GF-D8 (cell line): ENCODE data around the gene SOCS3.
"Not testable (repeated sequence)": the region's sequence is repeated elsewhere in the genome, so short reads cannot be mapped to it uniquely, and the experiment has no call there.

Experiments used
- DNase-seq: peaks from one replicate; lab custom pipeline; 2025; lab: John Stamatoyannopoulos, UW

SOCS3 gene

DNA sequence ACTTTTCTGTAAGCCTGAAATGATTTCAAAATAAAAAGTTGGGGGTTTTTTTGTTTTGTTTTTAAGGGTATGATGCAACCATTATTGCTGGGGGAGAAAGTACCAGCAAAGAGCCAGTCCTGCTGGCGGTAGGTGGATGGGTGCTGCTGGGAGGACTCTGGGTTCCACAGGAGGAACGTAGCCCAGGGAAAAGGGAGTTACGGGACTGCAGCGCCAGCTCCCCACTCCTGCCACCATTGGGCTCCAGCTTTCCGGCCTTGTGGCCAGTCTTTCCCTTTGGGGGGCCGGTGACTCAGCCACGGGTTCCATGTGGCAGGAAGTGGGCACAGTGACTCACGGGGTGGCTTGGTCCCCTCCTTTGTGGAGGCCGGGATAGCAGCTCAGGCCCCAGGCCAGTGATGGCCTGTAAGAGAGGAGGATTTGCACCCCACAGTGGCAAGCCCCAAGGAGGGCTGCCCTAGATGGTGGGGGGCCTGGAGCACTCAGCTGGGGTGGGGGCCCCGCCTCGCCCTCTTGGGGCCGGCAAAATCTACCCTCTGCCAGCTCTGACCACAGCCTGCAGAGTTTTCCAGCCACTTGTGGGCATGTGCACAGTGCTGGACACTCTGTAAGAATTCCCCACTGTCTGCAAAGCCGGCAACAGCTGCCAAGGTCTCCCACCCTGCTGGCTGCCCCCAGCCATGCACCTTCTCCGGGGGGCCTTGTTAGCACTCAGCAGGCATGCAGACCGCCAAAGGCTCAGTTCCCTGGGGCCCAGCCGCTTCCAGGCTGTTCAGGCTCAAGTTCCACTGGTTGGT, 30.4 kb downstream of the SOCS3 start:
- DNase-seq, result peak; percentile 36

DNA sequence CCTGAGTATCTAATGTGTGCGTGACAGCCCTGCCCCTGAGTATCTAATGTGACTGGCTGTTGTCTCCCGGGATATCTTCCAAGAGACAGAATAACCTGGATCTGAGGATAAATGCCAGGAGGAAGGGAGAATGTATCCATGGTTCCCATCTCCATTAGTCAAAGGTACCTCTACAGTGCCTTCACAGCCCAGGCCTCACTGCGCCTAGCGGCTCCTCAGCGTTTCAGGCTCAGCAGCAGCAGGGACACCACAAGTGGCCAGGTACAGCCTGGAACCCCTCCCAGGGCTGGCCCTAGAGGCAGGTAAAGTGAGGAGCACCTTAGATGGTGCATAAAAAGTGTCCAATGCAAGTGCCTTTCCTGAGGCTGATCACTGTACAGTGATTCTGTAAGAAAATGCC, 32.0 kb downstream of the SOCS3 start:
- DNase-seq, result no peak

DNA sequence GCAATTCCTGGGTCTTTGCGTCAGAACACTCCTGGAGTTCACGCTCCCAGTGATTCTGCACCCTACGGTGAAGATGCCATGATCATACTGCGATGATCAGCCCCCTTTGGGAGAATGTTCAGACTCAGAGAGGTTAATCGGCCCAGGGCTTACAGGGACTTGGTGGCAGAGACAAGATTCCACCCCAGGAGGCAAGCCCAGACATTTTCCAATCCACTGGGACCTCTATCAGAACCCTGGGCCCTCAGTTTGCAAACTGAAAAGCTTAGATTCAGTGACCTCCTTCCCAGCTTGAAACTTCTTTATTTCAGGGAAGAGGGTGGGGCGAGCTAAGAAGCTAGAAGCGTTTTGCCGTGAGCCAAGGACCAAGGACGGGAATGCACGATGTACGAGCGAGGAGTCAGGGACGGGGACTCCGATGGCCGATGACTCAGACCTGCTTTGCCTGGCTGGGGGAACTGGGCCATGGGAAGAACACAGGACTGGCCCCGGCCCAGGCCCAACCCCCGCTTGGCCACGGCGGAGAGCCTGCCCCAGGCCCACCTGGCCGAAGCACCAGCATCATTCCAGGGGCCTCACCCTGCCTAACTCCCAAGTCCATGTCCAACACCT, 34.7 kb downstream of the SOCS3 start:
- no peak for DNase-seq

DNA sequence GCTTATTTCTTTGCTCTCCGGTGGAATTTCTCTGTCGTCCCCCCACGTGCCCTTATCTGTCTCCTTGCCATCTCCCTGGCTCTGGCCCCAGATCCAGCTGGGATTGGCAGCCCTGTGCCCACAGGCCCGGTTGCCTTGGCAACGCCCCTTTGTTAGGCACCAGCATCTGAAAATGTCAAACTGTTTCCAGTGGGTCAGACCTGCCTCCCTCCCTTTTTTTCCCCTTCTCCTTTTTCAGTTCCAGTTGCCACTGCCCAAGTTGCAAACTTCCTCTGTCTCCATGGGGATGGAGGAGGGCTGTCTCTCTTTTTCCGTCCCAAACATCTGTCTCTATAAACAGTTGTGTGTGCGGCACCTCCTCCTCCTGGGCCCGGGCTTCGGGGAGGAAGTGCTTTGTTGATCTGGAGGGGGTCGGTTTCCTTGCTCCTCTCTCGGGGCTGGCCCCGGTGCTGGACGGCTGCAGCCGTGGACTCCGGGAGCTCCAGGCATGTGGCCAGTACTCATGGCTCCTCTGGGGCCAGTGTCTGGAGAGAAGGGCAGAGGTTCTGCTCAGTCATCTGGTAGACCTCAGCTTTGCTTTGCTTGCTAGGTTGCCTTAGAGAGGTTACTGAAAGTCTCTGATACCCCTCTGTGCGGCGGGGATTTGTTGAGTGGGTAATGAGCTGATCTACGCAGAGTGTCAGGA, 35.3 kb downstream of the SOCS3 start:
- DNase-seq, result peak; percentile 94

DNA sequence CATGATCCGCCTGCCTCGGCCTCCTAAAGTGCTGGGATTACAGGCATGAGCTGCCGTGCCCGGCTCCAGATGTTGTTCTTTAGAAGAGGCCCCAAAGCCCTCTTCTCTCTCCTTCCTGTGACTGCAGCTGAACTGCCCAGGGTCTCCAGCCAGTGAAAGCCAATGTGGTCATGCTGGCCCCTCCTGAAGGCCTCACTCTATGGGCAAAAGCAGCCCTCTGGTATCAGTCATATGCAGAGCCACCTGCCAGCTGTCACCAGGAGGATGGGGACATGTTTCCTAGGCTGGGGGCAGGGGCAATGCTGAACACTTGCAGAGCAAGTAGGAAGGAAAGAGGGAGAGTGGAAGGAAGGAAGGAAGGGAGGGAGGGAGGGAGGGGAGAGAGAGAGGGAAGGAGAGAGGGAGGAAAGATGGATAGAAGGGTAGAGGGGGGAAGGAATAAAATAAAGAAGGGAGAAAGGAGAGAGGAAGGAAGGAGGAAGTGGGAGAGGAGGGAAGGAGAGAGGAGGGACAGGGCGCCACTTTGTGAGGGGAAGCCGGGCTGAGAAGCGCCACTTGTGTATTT, 36.0 kb downstream of the SOCS3 start:
- no peak for DNase-seq

DNA sequence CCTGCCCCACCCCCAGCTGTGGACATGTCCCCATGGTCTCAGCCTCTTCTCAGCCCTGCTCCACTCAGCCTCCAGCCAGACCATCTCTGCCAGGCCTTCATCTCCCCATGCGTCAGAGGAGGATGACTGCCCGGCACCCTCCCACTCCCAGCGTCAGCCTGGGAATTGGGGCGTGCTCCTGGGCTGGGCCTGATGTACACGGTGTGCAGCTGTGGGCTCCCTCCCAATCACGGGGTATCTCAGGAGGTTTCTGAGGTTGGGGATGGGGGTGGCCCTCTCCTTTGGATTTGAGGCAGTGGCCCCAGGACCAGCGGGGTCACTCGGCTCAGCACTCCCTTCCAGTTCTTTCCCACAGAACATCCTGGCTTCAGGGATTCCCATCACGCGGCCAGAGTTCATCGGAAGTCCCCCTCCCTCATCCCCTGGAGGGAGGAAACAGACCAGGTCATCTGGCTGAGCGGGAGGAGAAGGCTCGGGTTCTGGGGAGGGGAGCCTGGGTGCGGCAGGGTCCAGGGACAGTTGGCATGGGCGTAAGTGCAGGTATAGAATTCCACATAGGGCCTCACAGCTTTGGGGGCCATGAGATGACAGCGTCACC, 36.9 kb downstream of the SOCS3 start:
- no peak for DNase-seq

DNA sequence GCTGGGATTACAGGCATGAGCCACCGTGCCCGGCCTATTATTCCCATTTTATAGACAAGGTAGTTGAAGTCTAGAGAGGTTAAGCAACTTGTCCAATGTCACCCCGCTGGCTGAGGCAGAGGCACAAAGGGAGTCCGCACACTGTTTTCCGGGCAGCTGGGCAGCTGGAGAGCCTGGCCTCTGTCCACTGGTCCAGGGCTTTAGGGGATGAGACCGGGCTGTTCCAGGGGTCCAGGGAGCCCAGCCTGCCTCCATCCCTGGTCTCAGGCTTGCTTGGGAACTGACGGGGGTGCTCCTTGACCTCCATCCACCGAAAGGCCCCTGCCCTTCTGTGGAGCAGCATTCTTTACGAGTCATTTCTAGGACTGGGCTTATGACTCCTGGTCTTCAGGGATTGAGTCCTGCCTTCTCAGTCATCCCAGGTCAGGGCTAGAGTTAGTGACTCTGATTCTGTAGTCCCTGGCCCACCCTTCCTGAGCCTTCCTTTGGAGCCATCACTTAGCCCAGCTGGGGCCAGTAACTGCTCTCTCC, 37.5 kb downstream of the SOCS3 start:
- no peak for DNase-seq

DNA sequence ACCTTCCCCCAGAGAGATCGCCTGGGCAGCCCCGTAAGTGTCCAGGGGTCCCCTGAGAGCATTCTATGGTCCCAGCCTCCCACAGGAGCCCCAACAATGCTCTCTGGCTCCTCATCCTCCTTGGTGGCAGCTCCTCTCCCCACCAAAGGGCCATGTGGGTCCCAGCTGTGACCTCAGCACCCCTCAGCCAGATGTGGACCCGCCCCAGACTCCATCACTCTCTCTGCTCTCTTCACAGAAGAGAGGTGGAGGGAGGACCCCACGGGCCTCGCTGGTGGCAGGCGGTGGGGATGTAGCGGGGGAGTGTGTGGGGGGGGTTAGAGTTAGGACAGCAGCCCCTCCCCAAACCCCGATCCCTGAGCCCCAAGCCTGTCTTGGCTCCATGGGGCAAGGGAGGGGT, 41.0 kb downstream of the SOCS3 start:
- no peak for DNase-seq

DNA sequence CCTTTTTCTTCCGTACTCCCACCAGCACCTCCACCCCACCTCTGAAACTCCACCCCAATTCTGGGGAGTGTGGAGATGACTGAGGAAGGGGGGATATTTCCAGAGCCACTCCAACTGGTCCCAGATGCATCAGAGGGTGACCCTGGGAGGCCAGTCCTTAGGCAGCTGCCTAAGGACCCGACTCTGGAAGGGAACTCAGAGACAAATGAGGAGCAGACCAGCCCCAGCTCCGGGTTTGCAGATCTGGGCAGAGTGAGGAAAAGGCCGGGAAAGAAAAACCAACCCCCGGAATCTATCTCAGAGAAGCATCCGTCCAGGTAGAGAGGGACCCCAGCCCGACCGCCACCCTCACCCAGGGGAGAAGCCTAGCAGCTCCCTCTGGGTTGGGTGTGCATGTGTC, 41.5 kb downstream of the SOCS3 start:
- no peak for DNase-seq

DNA sequence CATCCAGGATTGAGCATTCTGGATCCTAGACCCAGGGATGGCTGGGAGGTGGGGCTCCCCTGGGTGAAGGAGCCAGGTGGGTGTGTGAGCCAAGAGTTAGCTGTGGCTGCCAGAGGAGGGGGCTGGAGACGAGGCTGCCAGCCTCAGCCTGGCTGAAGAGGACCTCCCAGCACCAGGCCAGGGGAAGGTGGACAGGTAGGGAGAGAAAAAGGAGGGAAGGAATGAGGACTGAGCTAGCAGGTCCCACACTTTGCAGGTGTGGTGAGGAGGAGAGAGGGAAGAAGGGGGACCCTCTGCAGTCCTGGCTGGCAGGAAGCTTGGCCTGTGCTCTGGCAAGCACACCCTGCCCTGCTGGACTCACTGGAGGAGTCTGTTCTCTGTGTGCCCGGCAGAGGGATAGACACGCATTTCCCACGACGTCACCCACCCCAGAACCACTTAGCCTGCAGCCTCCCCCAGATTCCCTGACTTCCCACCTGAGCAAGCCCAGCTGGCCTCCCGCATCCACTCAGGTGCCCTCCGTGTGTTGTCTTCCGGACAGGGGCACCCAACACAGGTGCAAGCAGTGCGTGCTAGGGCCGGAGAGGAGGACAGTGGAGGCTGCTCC, 42.0 kb downstream of the SOCS3 start:
- no peak for DNase-seq

DNA sequence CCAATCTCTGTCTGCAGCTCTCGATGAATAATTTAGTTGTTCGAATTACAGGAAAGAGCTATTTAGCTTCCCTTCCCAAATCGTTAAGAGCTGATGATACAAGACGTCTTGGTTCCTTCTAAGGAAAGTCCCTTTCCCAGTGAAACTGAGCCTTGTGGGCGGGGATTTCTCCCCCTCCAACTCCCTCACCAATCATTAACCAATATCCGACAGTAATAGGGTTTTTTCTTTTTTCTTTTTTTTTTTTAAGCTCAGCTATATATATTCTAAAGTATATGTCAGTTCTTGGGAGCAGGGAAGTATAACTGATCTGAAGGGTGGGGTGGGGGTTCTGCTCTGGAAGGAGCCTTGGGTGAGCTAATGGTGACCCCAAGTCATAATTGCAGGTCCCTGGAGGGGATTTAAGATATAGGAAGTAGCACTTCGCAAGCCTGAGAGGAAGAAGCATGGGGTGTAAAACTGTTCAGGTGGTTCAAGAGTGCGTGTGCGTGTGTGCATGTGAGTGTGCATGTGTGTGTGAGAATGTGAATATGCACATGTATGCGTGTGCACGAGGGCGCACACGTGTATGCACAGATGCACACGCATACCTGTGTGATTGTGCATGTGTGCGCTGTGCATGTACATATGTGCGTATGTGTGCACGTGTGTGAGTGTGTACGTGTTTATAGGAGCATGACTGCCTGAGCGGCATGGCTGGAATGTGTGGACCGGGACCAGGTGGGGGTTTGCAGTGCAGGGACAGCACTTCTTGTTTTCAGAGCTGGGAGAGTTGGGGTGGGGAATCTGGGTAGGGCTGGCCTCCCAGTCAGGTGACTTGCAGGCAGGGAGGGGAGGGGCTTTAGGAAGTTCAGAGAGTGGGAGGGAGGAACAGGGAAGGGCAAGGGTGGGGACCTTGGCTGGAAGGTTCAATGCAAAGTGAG, 42.7 kb downstream of the SOCS3 start:
- DNase-seq, result no peak

DNA sequence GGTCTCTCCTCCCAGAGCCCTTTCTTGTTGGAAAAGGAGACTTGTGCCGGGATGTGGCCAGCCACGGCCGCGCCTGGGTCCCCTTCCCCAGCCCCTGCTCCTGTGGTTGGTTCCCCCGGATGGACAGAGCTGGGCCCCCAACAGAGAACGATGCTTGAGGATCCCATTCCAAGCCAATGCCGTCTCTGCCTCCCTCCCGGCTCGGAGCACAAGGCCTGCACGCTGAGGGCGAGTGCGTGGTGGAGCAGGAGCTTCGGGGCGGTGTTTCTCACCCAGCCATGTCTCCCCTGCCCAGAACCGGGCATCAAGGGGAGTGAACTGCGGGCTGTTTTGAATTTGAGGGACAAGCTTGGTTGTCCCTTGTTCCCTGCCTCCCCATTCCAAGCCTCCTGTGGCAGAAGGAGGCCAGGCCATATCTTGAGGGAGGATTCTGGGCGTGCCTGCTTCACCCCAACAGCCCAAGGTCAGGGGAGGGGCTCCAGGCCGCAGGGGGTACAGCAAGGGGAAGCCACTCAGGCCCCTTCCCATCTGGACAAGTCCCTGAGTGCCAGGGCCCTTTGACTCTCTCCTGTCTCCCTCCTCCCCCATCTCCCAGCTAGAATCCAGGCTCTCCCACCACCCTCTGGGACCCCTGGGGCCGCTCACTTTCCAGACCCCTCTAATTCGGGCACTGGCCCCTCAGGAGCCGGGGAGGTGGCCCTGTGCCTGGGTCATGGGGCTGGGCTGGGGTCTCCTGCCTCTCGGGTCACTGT, 43.6 kb downstream of the SOCS3 start:
- no peak for DNase-seq

DNA sequence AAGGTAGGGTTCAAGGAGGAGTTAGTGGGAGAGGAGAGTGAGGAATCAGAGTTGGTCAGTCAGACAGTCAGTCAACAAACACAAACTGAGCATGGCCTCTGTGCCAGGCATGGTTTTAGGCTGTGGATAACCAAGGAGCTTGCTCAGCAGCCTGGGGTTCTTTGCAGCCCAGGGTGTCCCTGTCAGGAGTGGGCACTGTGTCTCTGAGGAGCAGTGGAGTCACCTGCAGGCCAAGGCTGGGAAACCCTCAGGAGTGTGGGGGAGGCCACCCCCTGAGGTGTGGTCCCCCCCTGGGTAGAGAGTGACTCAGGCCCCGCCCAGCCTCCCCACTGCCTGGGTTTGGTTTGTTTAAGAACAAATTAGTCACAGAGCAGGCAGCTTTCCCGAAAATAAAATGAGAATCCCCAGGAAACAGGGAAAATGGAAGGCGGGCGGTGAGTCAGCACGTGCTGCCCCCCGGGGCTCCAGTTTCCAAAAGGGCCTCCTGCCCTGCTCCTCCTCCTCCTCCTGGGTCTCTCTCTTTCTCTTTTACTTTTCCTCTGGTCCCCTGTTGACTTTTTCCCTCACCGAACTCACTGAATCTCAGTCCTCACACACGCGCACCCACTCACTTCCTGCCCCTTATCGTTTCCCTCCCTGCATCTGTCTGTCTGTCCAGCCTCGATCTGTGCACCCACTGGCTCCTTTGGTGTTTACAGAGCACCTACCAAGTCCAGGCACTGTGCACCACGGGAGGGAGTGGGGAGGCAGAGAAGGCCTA, 44.3 kb downstream of the SOCS3 start:
- DNase-seq, result no peak

DNA sequence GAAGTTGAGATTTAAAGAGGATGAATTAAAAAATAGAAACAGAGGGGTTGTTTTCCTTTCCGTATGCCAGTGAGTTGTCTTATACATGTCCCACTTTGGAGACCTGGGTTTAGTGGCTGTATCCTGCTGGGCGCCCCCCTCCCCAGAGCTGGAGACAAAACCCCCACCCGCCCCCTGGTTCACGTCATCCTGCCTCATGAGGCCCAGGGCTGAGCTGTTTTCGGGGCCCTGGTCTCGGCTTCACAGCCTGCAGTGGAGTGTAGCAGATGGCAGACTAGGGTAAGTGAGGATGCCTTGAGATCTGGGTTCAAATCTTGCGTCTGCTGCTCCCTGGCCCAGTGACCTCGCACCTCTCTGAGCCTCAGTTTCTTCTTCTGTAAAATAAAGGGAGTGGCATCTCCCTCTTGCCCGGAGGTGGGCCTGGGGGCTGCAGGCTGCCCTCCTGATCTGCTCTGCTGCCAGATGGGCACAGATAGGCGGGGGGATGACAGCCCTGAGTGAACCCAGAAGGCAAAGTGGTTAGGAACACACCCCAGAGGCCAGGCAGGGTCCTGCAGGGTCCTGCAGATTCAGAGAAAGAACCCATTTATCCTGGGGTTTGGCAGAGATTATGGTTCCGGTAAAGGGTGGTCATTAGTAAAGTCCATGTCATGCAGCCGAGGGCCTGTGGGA, 45.1 kb downstream of the SOCS3 start:
- DNase-seq, result no peak

DNA sequence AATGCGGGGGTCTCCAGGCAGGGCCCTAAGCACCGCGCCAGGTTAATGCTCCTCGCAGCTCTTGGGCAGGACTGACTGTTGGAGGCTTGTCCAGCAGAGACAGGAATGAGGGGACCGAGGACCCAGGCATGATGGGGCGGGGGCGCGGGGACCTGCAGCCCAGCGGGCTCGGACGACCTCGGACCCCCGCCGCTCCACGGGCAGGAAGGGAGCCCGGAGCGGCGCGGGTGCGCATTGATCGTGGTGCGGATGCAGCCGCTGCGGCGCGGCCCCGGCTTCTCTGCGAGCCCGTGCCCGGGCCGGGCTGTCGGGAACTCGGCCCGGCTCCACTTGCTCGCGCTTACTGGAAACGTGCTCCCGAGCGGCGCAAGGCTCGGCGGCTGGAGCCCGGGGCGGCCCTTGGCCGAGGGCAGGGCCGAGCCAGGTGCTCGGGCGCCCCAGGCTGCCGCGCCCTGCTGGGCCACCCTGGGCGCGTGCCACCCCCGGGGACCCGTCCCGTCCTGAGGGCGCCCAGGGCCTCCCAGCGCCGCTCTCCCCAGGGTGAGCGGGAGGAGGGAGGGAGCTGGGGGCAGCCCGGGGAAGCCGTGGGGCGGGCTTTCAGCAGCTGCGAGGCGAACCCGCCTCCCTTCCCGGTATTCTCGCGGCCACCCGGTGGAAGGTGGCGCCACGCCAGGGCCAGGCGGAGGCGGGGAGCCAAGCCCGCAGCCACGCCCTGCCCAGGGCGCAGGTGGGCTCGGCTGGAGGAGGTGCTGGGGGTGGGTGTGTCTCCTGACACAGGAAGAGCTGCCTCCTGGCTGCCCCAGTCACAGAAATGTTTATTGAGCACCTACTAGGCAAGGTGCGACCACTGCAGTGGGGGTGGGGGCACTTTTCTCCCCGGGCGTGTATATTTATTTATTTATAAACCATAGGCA, 45.9 kb downstream of the SOCS3 start:
- DNase-seq, result peak; percentile 50

DNA sequence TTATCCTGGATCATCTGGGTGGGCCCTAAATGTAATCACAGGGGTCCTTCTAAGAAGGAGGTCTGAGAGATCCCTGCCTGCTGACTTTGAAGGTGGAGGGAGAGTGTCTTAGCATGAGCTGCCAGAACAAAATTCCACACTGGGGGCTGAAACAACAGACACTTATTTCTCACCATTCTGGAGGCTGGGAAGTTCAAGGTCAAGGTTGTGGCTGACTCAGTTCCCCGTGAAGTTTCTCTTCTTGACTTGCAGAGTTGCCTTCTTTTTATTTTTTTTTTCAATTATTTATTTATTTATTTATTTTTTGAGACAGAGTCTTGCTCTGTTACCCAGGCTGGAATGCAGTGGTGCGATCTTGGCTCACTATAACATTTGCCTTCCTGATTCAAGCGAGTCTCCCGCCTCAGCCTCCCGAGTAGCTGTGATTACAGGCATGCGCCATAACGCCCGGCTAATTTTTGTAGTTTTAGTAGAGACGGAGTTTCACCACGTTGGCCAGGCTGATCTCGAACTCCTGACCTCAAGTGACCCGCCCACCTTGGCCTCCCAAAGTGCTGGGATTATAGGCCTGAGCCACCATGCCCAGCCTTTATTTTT, 50.1 kb downstream of the SOCS3 start:
- not testable (repeated sequence) for DNase-seq
